ENCODE results near the gene CPPED1. TPM values are rescaled to one million over a fixed set of nuclear protein-coding genes. Genes with fewer than 3 reads are reported as not detected.

CPPED1 gene
- total and polyA plus RNA-seq, 10 of the 15 experiments (the other 5 are each of a cell fraction or from before 2014, with no cell fraction given), result 7.1 to 39.0 (median 16.0) TPM

DNA sequence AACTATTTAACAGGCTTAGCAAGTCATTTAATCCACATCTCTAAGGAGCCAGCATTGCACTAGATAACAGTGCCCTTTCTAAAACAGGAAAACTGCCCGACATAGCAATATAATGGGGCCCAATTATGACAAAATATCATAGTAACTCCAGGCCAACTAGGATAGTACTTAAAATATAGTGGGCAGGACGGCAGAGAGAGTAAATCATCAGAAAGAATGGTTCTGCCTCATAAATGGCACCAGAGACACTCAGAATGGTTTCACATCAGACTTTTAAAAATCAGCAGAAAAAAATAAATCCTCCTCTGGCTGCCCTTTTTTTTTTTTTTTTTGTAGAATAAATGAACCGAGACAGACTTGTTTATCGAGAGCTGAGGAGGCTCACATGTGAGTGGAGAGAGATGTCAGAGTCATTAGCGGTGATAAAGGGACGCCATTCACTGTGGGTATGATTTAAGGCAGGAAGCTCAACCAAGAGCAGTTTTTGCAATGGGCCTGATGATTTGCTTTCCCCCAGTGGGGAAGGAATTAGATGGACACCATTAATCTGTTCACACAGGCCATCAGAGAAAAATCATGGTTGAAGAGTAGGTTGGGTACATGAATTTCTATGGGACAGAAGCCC lies 62.6 kb downstream of the CPPED1 start:
- FAIRE-seq (no peak), DNase-seq (ENCODE audit: low read depth, low spot score) (no peak), ATAC-seq (no peak)
- Histone ChIP-seq H3K79me2 (ENCODE audit: control insufficient read depth, insufficient read depth, low read length) (no peaks in the 10 kb centered on the region), H4K20me1 (ENCODE audit: control insufficient read depth, insufficient read depth) (no peaks in the 10 kb centered on the region), H3K4me3 (no peak overlapping the region), H3K27ac (ENCODE audit: control insufficient read depth, insufficient read depth) (no peak overlapping the region), H3K36me3 (ENCODE audit: control insufficient read depth in 2 of 2, insufficient read depth in 2 of 2, low read length in 1 of 2) (peaks cover 0 to 2% of the 10 kb centered on the region in 2 experiments; a peak in 2 of 4 replicates), H3K4me1 (ENCODE audit: control insufficient read depth, insufficient read depth, low read length) (no peaks in the 10 kb centered on the region), H2AFZ (ENCODE audit: control insufficient read depth, low read depth, low read length) (no peak overlapping the region), H3K27me3 (replicated peaks in 1 of 2; ENCODE audit: control insufficient read depth in 2 of 2, insufficient read depth in 2 of 2, low read length in 1 of 2) (no peaks in the 10 kb centered on the region), H3K4me2 (ENCODE audit: control insufficient read depth, insufficient read depth) (no peak overlapping the region), H3K9me3 (replicated peaks; ENCODE audit: control insufficient read depth, insufficient read depth, low read length) (peaks cover 10% of the 10 kb centered on the region; the same call in 2 of the 3 replicates), H3K9ac (ENCODE audit: control insufficient read depth, insufficient read depth, low read length) (no peak overlapping the region)
- in situ Hi-C loops (cut with MboI), result no loop called here
- intact Hi-C loops (cut with micrococcal nuclease; ENCODE audit: unreplicated experiment), result no loop called here
- no TSS peak for BruUV-seq (replicated peaks)
- RAD21 ChIA-PET (ENCODE audit: unreplicated experiment), result no interaction called here
- CTCF ChIA-PET, result interaction anchor here (1.0 kb wide), 1 partner anchor 18 kb away, joined by 5 read pairs; no protein-coding TSS in a partner anchor
- TF ChIP-seq BMI1 (IDR thresholded peaks at IDR 0.05; ENCODE audit: borderline replicate concordance) (no peak), BCL11A (IDR thresholded peaks at IDR 0.05; ENCODE audit: low read depth, low read length) (no peak), KDM1A (IDR thresholded peaks at IDR 0.05; ENCODE audit: borderline replicate concordance) (no peak), BACH1 (IDR thresholded peaks at IDR 0.05; ENCODE audit: borderline replicate concordance) (no peak), EGR1 (IDR thresholded peaks at IDR 0.05; ENCODE audit: borderline replicate concordance in 1 of 2, low read depth in 2 of 2, low read length in 2 of 2) (no peak), BRCA1 (IDR thresholded peaks at IDR 0.05; ENCODE audit: low read depth, low read length) (no peak), CREM (IDR thresholded peaks at IDR 0.05; ENCODE audit: low read depth) (no peak), MTA3 (IDR thresholded peaks at IDR 0.05; ENCODE audit: borderline replicate concordance, low read length) (no peak), RBBP5 (conservative IDR thresholded peaks at IDR 0.05) (no peak)
- WGBS (ENCODE audit: insufficient coverage, insufficient replicate concordance, low lambda C conversion rate, missing lambda C conversion rate), result 99% methylated on average over 5 of the region's 6 CpGs
- POLR2A ChIA-PET, result no interaction called here
- SMC1A ChIA-PET (ENCODE audit: uncharacterized antibody, unreplicated experiment), result no interaction called here
